K562 (cell line): Measurements from ENCODE around the gene HSD3B2. TPM values are rescaled to one million over a fixed set of nuclear protein-coding genes. Genes with fewer than 3 reads are reported as not detected.

Experiments used
- E2F3 ChIP-seq: fragments of 250-450 bp; sonication (Bioruptor Pico); IDR thresholded peaks from 2 replicates; pipeline ENCODE4 v1.4.0; 2020; ENCODE audit warnings: mild to moderate bottlenecking
- FOXA3 ChIP-seq, 2 experiments: fragments of 450-650 bp in 1 of 2; sonication (generic) in 1 of 2; formaldehyde crosslinking; IDR thresholded peaks in 1 of 2; conservative IDR thresholded peaks in 1 of 2; 2 replicates each; pipeline versions ENCODE4 v1.4.0 to v1.8.0; 2020 to 2022; ENCODE audit warnings: mild to moderate bottlenecking in 2 of 2, missing genetic modification reagents in 1 of 2
- HINFP ChIP-seq: fragments of 450-650 bp; conservative IDR thresholded peaks from 2 replicates; pipeline ENCODE4 v1.6.1; 2016; ENCODE audit warnings: missing genetic modification characterization, low read depth, mild to moderate bottlenecking, control low read depth, missing compliant biosample characterization
- IRF1 ChIP-seq: sonication (generic); formaldehyde crosslinking; IDR thresholded peaks from 2 replicates; pipeline ENCODE4 v1.8.0; 2022; ENCODE audit warnings: missing genetic modification reagents, mild to moderate bottlenecking, borderline replicate concordance
- LARP7 ChIP-seq: fragments of 450-650 bp; IDR thresholded peaks from 2 replicates; pipeline ENCODE4 v1.6.1; 2016
- PCBP2 ChIP-seq: fragments of 200-400 bp; formaldehyde crosslinking; IDR thresholded peaks from 2 replicates; pipeline ENCODE4 v1.6.1; 2018; ENCODE audit warnings: low read length, low read depth, mild to moderate bottlenecking, moderate library complexity; ENCODE audit not compliant: poor library complexity, severe bottlenecking
- SMARCA5 ChIP-seq: fragments of 450-650 bp; IDR thresholded peaks from 2 replicates; pipeline ENCODE4 v1.6.1; 2016
- SP2 ChIP-seq: IDR thresholded peaks from 2 replicates; pipeline ENCODE4 v1.6.1; 2011; ENCODE audit warnings: mild to moderate bottlenecking, low read depth, low read length, moderate library complexity; ENCODE audit not compliant: poor library complexity, severe bottlenecking; ENCODE audit errors: extremely low read depth
- XRCC5 ChIP-seq: fragments of 200-400 bp; formaldehyde crosslinking; IDR thresholded peaks from 2 replicates; pipeline ENCODE4 v1.6.1; 2017; ENCODE audit warnings: low read depth, mild to moderate bottlenecking, low read length
- ZNF584 ChIP-seq: fragments of 200-800 bp; sonication (Bioruptor generic); IDR thresholded peaks from 2 replicates; pipeline ENCODE4 v1.6.1; 2016; ENCODE audit warnings: low read depth, mild to moderate bottlenecking, missing genetic modification characterization, missing compliant biosample characterization
- ZNF785 ChIP-seq: fragments of 250-450 bp; sonication (Bioruptor Pico); IDR thresholded peaks from 2 replicates; pipeline ENCODE4 v1.4.0; 2020; ENCODE audit warnings: mild to moderate bottlenecking
- polyA plus RNA-seq, 8 experiments: library from polyadenylated mRNA; depleted of rRNA in 4 of 8; stranded (reverse) in 5 of 8; unstranded in 3 of 8; fragments of >200 nt; fragmentation: Nextera tagmentation in 2 of 8; fragmentation: Illumina TruSeq in 1 of 8; extraction: Ambion mirVana in 2 of 8; extraction: Trizol in 1 of 8; gene quantifications; 2 replicates each; pipeline versions ENCODE4 v1.2.1 to v1.2.3, GENCODE V29; 2011 to 2014; ENCODE audit warnings: inconsistent platforms in 1 of 8, missing spikeins in 1 of 8
- total RNA-seq, 7 experiments: library from RNA; depleted of rRNA in 6 of 7; stranded (reverse); fragments of >200 nt in 6 of 7; fragmentation: Illumina TruSeq in 2 of 7; extraction: Trizol in 2 of 7; gene quantifications; 2 replicates each; pipeline versions ENCODE4 v1.2.1 to v1.2.3, GENCODE V29; 2011 to 2021; ENCODE audit warnings: low replicate concordance in 1 of 7

Gene HSD3B2
- total and polyA plus RNA-seq, 9 of the 15 experiments (the other 6 are each of a cell fraction or from before 2014, with no cell fraction given) = 1.1 TPM; not detected in 8

GRCh38 chr1:119463569-119463968 is 48.6 kb downstream of the HSD3B2 start (continued):
- TF ChIP-seq HINFP (tag) = no peak
- TF ChIP-seq E2F3 (CRISPR knock-in tag) = no peak
- TF ChIP-seq ZNF584 (CRISPR knock-in tag) = no peak
- no peak for TF ChIP-seq FOXA3 (CRISPR knock-in tag; conservative IDR thresholded peaks at IDR 0.05 in 1 of 2, IDR thresholded peaks at IDR 0.05 in 1 of 2)
- TF ChIP-seq SP2 = no peak
- TF ChIP-seq IRF1 (CRISPR knock-in tag) = no peak
- no peak for TF ChIP-seq PCBP2
- TF ChIP-seq ZNF785 (CRISPR knock-in tag) = no peak
- no peak for TF ChIP-seq LARP7
- no peak for TF ChIP-seq SMARCA5
- no peak for TF ChIP-seq XRCC5
